NCI-H146 treated with DMSO at 0.1 percent for 48 hours (cell line): ENCODE measurements around the gene ADORA2A.

ENCODE experiments used
- DNase-seq: peaks from one replicate; lab custom pipeline; 2025; ENCODE audit not compliant: unreplicated experiment; lab: John Stamatoyannopoulos, UW

Gene ADORA2A

GRCh38 chr22:24402460-24403192 lies 24.8 kb upstream of the ADORA2A start:
- DNase-seq = no peak

- no peak for DNase-seq
Measured at GRCh38 chr22:24403346-24403745, 24.1 kb upstream of the ADORA2A start.

- no peak for DNase-seq
Measured at GRCh38 chr22:24404561-24405275, 22.7 kb upstream of the ADORA2A start.

- no peak for DNase-seq
Measured at GRCh38 chr22:24405631-24406321, 21.6 kb upstream of the ADORA2A start.

- DNase-seq = no peak
Measured at GRCh38 chr22:24406322-24407277, 20.8 kb upstream of the ADORA2A start.

GRCh38 chr22:24407278-24407665 lies 20.1 kb upstream of the ADORA2A start:
- DNase-seq = no peak

- DNase-seq = no peak
Measured at GRCh38 chr22:24407884-24408283, 19.5 kb upstream of the ADORA2A start.

GRCh38 chr22:24408630-24409029 lies 18.8 kb upstream of the ADORA2A start:
- no peak for DNase-seq

GRCh38 chr22:24409707-24410106 lies 17.7 kb upstream of the ADORA2A start:
- DNase-seq = no peak

- DNase-seq = no peak
Measured at GRCh38 chr22:24410110-24410856, 17.1 kb upstream of the ADORA2A start.

GRCh38 chr22:24411256-24412004 lies 16.0 kb upstream of the ADORA2A start:
- DNase-seq = no peak

GRCh38 chr22:24412274-24412673 lies 15.1 kb upstream of the ADORA2A start:
- DNase-seq = no peak

GRCh38 chr22:24413271-24413670 lies 14.1 kb upstream of the ADORA2A start:
- no peak for DNase-seq

- DNase-seq = no peak
Measured at GRCh38 chr22:24413736-24414385, 13.5 kb upstream of the ADORA2A start.

GRCh38 chr22:24414523-24414922 lies 12.9 kb upstream of the ADORA2A start:
- no peak for DNase-seq

- no peak for DNase-seq
Measured at GRCh38 chr22:24414984-24415945, 12.1 kb upstream of the ADORA2A start.

GRCh38 chr22:24416095-24416494 lies 11.3 kb upstream of the ADORA2A start:
- DNase-seq = no peak

- DNase-seq = no peak
Measured at GRCh38 chr22:24416611-24417010, 10.8 kb upstream of the ADORA2A start.
